NCI-H526 treated with DMSO at 0.1 percent for 48 hours (cell line): Measurements from ENCODE around the gene LHFPL2.

Source experiments
- DNase-seq: peaks from one replicate; lab custom pipeline; 2025; lab: John Stamatoyannopoulos, UW

LHFPL2 gene

DNA sequence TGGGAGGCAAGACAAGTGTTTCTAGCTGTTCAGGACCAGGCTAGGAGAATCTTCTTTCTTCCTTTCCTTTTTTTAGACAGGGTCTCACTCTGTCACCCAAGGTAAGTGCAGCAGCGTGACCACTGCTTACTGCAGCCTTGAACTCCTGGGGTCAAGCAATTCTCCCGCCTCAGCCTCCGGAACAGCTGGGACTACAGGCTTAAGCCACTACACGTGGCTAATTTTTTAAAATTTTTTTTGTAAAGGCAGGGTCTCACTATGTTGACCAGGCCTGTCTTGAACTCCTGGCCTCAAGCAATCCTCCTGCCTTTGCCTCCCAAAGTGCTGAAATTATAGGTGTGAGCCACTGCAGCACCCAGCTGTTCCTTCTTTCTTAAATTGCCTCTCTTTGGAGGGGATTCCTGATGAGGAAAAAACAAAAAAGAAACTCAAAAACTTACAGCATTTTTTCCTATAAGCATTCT is 53.1 kb downstream of the LHFPL2 start:
- DNase-seq: no peak

DNA sequence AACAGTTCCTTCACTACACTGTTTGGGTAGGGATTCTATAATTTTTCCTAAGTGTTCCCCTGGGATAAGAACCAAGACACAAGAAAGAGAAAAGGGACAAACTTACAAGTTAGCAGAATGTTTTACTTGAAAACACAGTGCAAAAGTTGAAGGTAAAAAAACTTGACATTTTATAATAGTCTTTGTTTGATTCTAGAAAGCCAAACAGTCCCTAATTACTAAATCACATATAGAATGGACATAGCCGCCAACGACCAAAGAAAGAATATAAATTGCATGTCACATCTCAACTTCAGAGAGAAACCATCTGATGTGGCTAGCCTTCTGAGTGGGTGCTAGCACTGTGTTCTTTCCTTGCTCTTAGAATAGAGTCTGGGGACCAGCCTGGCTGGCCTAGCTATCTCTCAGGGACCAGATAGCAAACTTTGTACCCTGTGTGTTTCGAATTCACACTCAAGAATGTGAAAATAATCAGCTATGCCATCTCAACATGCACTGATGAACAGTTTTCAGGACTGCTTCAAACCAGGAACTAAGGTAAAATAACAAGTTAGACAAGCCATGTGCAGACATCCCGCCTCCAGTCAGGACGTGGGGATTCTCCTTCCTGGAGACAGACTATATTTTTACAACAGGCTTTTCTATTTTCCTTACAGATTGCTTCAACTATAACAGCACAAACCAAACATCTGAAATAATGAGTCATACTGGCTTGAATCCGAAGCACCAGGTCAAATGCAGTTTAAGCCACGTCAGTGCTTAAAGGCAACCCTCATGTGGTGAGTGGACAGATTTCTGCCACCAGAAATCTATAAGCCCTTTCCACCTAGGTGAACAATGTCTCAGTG is 53.7 kb downstream of the LHFPL2 start:
- DNase-seq: no peak

GRCh38 chr5:78594021-78594420 is 54.6 kb downstream of the LHFPL2 start:
- DNase-seq: no peak

GRCh38 chr5:78593465-78593864 is 55.1 kb downstream of the LHFPL2 start:
- DNase-seq: no peak

GRCh38 chr5:78592735-78593386 is 55.7 kb downstream of the LHFPL2 start:
- DNase-seq: no peak

GRCh38 chr5:78591972-78592700 is 56.4 kb downstream of the LHFPL2 start:
- no peak for DNase-seq

- DNase-seq: no peak
Measured at GRCh38 chr5:78591138-78591612, 57.4 kb downstream of the LHFPL2 start.

DNA sequence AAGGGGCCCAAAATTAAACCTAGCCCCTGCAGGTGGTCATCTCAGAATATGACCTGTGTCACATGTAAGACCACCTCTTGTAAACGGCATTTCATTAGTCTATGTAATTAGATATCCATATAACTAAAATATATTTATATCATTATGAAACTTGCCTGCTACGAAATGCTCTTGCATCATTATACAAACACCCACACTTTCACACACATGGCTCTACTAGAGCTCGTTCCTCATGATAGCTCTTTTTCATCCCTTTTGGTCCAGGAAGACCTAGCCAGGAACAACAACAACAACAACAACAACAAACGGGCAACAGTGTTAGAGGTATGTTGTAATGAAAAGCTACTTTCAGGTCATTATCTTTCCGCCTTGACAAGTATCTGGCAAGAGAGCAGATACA is 58.6 kb downstream of the LHFPL2 start:
- no peak for DNase-seq

- DNase-seq: no peak
Measured at GRCh38 chr5:78588507-78588906, 60.1 kb downstream of the LHFPL2 start.

- no peak for DNase-seq
Measured at GRCh38 chr5:78587775-78588291, 60.7 kb downstream of the LHFPL2 start.

GRCh38 chr5:78587081-78587774 is 61.3 kb downstream of the LHFPL2 start:
- DNase-seq: no peak

GRCh38 chr5:78586251-78586650 is 62.3 kb downstream of the LHFPL2 start:
- no peak for DNase-seq

DNA sequence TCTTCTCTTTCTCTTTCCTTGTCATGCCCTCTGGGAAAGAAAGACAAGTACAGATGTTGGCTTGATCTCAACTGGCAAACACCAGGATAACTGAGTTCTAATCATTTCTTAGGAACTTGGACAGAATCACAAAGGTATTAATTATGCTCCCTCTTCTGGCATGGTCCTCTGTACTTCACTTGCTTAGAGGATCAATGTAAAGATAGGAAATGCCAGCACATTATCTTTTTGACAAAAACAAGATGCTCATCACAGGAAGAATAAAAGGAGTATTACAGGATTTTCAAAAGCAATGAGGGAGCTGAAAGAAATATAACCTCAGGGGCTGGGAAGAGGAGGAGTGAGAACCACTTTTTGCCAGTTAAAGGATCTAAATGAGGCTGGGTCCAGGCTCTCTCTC is 70.6 kb downstream of the LHFPL2 start:
- no peak for DNase-seq

GRCh38 chr5:78577071-78577807 is 71.3 kb downstream of the LHFPL2 start:
- DNase-seq: no peak

DNA sequence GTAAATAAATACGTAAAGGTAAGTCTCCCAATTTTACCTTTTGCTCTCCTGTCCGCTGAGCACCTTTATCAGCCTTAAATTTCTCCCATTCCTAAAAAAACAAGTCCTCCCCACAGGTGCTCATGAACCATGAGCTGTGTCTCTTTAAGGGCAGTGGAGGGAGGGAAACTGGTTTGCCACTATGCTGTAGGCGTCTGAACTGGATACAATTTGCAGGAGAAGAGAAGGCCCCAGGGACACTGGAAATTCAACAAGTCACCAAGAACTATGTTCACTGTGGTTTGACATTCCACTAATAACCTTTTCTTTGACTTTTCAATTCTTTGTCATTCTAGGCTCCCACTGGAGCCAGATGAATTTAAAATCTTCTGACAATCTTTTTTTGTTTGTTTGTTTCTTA is 72.2 kb downstream of the LHFPL2 start:
- no peak for DNase-seq

DNA sequence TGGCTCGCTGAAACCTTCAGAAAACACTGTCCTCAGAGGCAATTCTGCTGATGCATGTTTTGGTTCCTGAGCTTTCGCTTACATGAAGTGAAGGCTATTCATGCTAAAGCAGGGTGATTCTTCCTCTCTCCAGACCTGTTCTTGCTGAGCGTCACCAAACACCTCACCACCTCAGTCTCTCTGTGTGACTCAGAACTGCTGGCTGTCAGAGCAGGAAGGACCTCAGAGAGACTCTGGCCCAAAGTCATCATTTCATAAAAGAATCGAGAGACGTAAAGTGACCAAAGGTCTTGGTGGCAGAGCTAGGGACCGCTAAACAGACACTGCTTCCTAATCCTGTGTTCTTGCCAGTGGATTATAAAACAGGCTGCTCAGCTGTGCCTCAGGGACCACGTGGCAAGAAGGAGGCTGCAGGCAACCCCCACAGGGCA is 73.8 kb downstream of the LHFPL2 start:
- DNase-seq: no peak

DNA sequence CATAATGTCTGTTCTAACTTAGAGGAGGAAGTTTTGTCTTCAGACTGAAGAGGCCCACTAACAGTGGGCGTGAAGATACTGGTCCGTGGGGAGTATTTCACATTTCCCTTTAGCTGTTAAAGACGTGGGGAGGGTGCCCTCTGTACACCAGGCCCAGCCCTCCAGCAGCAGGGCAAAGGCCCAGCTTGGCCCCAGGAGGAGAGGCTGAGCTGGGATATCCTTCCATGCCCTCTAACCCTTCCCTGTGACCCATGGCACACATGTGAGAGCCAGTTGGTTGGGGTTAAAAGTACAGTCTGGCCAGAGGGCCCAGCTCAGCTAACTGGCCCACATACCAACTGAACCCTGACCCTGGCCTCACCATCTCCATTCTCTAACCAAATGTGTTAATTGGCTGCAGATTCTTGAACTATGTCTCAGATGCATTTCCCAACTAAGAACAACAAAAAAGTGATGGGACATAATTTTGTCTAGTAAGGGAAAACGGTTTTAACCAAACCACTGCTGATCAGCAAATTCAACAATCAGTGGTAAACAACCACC is 74.4 kb downstream of the LHFPL2 start:
- DNase-seq: no peak

GRCh38 chr5:78573318-78573717 is 75.3 kb downstream of the LHFPL2 start:
- DNase-seq: no peak

DNA sequence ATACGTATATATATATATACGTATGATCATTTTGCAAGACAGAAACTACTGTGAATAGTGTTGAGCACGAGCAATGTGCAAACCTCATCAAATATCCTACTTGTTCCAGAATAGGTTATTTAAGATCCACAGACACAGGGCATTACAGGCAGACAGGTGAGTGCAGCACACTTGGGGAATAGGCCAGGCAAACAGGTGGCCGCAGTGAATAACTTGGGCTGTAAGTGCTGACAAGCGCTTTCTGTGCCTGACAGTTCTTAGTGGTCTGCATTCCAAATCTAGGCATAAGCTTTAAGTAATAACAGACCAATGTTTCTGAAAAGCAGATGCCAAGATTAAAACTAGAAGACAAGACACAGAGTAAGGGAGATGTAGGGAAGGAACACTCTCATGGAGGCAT is 77.9 kb downstream of the LHFPL2 start:
- DNase-seq: no peak

- peak; percentile 2 for DNase-seq
Measured at GRCh38 chr5:78569441-78569840, 79.1 kb downstream of the LHFPL2 start.

GRCh38 chr5:78568676-78569075 is 79.9 kb downstream of the LHFPL2 start:
- DNase-seq: no peak
